Subcutaneous abdominal adipose tissue (tissue), 5 donors: ENCODE data around the gene TEX44.

Source experiments
- H3K27ac ChIP-seq: one replicate; pipeline ENCODE4 v1.7.0; 2013; ENCODE audit warnings: low read depth, mild to moderate bottlenecking, inconsistent platforms, low read length, moderate library complexity
- H3K27me3 ChIP-seq, 5 donors: one replicate each; pipeline ENCODE4 v1.7.0; 2013; ENCODE audit warnings: low read length in 5 of 5, inconsistent platforms in 1 of 5; ENCODE audit not compliant: control insufficient read depth in 5 of 5, insufficient read depth in 4 of 5
- H3K36me3 ChIP-seq, 5 donors: one replicate each; pipeline ENCODE4 v1.7.0; 2013; ENCODE audit warnings: low read length in 5 of 5; ENCODE audit not compliant: control insufficient read depth in 5 of 5, insufficient read depth in 5 of 5
- H3K4me1 ChIP-seq, 5 donors: one replicate each; pipeline ENCODE4 v1.7.0; 2013; ENCODE audit warnings: low read length in 5 of 5, mild to moderate bottlenecking in 3 of 5, moderate library complexity in 1 of 5; ENCODE audit not compliant: control insufficient read depth in 5 of 5, insufficient read depth in 5 of 5
- H3K4me3 ChIP-seq, 5 donors: one replicate each; pipeline ENCODE4 v1.7.0; 2013; ENCODE audit warnings: low read length in 5 of 5, low read depth in 1 of 5
- H3K9ac ChIP-seq, 5 donors: one replicate each; pipeline ENCODE4 v1.7.0; 2013; ENCODE audit warnings: low read length in 5 of 5, mild to moderate bottlenecking in 4 of 5, moderate library complexity in 3 of 5
- H3K9me3 ChIP-seq, 5 donors: one replicate each; pipeline ENCODE4 v1.7.0; 2013; ENCODE audit warnings: low read length in 5 of 5; ENCODE audit not compliant: control insufficient read depth in 5 of 5
- donor health status: healthy.
- donor health status: healthy.
- donor health status: healthy.
- donor health status: healthy.
- donor health status: healthy.

Gene TEX44

DNA sequence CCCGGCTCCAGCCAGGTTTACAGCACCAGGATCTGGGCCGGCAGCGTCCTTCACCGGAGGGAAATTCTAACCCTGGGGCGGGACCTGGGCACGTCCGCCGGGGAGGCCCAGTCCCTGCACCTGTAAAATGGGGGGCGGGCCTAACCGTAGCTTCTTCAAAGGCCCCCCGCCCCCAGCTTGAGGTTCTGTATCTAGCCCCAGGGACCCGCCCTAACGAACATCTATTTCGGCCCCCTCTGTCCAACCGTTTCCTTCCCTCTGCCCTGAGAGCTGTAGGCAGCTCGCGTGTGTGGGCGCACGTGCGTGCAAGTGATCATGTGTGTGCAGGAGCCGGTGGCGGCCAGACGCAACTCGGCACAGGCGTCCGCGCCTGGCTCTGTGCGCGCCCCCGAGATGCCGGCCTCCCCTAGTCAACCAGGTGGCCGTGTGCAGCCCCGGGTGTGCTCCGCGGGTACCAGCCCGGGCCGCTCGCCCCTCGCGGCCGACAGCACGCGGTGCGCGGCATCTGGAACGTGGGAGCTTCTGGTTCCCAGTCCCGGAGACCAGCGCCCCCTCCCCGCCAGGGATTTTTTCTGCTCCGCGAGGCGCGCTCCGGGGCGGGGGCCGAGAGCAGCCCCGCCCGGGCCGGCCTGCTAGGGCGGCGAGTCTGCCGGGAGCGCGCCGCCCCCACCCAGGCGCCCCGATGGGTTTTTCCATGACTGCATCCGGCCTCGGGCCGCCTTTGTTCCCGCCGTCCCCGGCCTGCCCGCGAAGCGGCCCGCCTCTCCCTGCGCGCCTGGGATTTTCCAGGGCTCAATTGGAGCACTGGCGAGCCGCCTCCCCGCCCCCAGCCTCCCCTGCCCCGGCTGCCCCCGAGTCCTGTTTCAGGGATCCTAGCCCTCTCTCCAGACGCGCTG, 21.2 kb downstream of the TEX44 start:
- Histone ChIP-seq H3K27ac (peak overlapping the region; percentile 96), H3K9ac (peak overlapping the region; percentile 71 to 82 (median 79)), H3K27me3 (no peaks in the 10 kb centered on the region), H3K36me3 (no peaks in the 10 kb centered on the region), H3K9me3 (no peaks in the 10 kb centered on the region), H3K4me1 (peaks cover 10 to 43% (median 40%) of the 10 kb centered on the region in 5 donors), H3K4me3 (peak overlapping the region in 4 of 5 donors; percentile 59 to 68 (median 62))

DNA sequence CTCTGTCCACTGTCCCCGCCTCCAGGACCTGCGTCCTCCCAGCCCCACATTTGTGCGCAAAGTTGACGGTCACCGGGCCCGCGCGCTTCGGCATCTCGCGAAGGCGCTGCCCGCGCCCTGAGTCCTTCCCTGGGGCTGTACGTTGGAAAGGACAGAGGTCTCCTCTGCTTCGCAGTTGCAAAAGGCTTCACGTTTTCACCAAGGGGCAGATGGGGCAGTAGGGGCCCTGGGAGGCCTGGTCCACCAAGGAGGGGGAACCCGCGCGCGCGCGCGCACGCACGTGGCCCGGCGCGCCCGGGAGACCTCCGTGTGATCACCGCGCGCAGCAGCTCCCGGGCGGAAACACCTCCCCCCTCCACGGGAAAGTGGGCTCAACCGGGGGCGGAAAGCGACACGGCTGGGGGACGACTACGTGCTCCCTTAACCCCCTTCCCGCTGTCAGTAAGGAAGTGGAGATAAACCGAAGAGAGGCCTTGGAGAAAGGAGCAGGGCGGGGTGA, 21.9 kb downstream of the TEX44 start:
- peak overlapping the region; percentile 96 for H3K27ac ChIP-seq
- no peaks in the 10 kb centered on the region for H3K36me3 ChIP-seq
- H3K4me1 ChIP-seq, result peaks cover 10 to 43% (median 40%) of the 10 kb centered on the region in 5 donors
- peak overlapping the region; percentile 71 to 81 (median 79) for H3K9ac ChIP-seq
- no peaks in the 10 kb centered on the region for H3K9me3 ChIP-seq
- H3K27me3 ChIP-seq, result no peaks in the 10 kb centered on the region
- peak overlapping the region; percentile 48 to 68 (median 61) for H3K4me3 ChIP-seq

DNA sequence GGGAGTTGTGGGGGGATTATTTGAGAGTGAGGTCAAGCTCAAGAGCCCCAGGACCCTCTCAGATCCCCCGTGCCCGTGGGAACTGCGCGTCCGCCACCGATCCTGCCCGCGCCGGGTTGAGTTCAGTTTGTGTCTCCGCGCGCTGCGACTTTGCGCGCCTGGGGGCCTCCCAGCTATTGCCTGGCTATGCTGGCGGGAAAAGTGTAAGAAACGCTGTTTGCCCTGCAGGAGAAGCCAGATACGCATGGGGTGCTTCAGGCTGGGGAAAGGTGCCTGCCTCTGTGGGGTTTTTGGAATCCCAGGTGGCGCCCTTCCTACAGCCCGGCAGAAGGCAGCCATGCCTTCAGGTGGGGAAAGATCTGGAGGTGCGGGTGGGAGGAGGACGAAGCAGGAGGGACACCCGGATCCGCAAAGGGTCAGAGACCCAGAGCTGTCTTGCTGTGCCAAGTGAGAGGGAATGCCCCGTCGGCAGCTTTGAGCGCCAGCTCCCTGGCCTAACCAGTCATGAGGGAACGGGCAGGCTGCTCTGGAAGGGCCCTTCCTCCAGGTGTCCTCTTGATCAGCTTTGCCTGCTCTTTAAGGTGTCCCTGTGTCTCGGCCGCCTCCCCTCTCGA, 22.5 kb downstream of the TEX44 start:
- Histone ChIP-seq H3K4me3 (peak overlapping the region; percentile 48 to 68 (median 61)), H3K4me1 (peaks cover 10 to 43% (median 40%) of the 10 kb centered on the region in 5 donors)

DNA sequence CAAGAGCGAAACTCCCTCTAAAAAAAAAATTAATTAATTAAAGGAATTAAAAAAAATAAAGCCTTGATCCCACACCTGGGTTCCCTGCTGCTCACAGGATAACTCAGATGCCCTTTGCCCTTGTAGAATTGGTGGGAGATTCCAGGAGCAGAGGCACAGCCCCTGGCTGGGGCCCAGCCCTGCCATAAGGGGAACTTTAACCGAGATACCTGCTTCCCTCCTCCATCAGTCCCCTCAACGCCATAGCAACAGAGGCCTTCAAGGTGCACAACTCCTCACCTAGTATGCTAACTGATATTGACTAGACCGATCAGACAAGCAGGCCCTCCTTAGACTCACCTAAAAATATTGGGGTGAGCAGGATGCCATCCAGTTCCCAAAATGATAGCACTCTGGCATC, 23.6 kb downstream of the TEX44 start:
- Histone ChIP-seq H3K36me3 (no peaks in the 10 kb centered on the region), H3K27ac (no peak overlapping the region), H3K4me1 (peaks cover 12 to 51% (median 46%) of the 10 kb centered on the region in 5 donors), H3K9me3 (no peaks in the 10 kb centered on the region), H3K4me3 (no peak overlapping the region), H3K27me3 (no peaks in the 10 kb centered on the region), H3K9ac (no peak overlapping the region)

More for the DNA sequence above, 22.5 kb downstream of the TEX44 start:
- H3K27me3 ChIP-seq, result no peaks in the 10 kb centered on the region
- no peaks in the 10 kb centered on the region for H3K9me3 ChIP-seq
- peak overlapping the region; percentile 96 for H3K27ac ChIP-seq
- H3K9ac ChIP-seq, result peak overlapping the region; percentile 71 to 81 (median 79)
- no peaks in the 10 kb centered on the region for H3K36me3 ChIP-seq

DNA sequence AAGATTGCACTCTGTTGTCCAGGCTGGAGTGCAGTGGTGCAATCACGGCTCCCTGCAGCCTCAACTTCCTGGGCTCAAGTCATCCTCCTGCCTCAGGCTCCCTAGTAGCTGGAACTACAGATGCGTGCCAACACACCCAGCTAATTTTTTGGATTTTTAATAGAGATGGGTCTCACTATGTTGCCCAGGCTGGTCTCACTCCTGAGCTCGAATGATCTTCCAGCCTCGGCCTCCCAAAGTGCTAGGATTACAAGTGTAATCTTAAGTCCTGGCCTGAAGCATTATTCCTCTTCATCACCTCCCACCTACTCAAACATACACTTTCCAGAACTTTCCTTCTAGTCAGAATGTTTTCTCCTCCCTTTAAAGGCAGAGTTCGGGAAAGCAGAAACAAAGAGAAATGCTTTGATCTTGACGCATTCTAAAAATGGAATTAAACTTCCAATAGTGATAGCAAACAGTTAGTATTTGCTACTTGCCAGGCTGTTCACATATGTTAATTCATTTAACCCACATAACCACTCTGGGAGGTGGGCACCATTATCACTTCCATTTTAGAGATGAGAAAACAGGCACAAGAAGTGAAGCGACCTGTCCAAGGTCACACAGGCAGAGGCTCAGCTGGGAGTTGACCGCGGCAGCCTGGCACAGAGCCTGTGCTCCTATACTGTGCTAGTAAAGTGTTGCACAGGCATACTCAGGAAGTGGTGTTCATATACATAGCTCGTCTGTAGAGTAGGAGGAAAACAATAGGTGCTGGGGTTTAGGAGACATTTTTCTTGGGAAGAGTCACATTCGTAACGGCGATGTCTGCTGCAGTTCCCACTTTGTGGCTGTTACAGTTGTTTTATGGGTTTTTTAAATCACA, 24.6 kb downstream of the TEX44 start:
- Histone ChIP-seq H3K9ac (peak overlapping the region in 1 of 5 donors; percentile 11), H3K9me3 (no peaks in the 10 kb centered on the region), H3K36me3 (no peaks in the 10 kb centered on the region), H3K4me3 (no peak overlapping the region), H3K27me3 (no peaks in the 10 kb centered on the region), H3K27ac (no peak overlapping the region), H3K4me1 (peaks cover 8 to 49% (median 41%) of the 10 kb centered on the region in 5 donors)

DNA sequence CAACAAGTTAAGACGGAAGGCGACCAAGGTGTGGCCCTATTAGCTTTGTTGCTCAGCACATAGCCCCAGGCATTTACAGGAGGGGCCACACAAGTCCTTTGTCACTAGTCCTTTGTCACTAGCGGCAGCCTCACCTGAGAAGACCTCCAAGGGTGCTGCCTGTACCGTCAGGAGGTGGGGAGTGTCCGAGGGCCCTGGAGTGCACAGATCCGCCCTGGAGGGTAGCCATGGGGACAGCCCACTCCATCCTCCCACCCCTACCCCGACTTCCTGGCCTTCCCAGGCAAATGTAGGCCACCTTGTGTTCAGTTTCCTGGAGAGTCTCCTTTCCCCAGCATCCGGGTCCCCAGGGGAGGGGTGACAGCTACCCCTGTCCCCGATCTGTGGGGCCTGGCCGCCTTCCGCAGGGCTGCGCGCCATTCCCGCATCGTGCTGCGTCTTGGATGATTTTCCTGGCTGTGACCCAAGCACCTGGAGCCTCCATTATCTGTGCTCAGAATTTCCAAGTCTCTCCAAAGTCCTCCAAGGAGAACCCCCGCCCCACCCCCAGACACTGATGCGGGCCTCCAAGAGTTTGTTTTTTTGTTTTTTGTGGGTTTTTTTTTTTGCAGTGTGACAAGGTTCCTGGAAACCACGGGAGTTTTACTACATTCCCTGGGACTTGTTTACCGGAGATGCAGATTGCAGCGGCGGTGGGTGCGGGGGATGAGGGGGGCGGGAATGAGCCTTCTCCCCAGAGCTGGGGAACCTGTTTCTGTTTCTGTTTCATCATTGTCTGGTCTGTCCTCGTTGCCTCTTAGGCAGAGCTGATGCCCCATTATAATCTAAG, 28.6 kb downstream of the TEX44 start:
- H3K4me1 ChIP-seq, result peaks cover 2 to 22% (median 18%) of the 10 kb centered on the region in 5 donors
- H3K4me3 ChIP-seq, result peak overlapping the region in 3 of 5 donors; percentile 37 to 51 (median 40)
- no peaks in the 10 kb centered on the region for H3K9me3 ChIP-seq
- H3K9ac ChIP-seq, result no peak overlapping the region
- no peaks in the 10 kb centered on the region for H3K27me3 ChIP-seq
- H3K36me3 ChIP-seq, result no peaks in the 10 kb centered on the region
- peak overlapping the region; percentile 65 for H3K27ac ChIP-seq

DNA sequence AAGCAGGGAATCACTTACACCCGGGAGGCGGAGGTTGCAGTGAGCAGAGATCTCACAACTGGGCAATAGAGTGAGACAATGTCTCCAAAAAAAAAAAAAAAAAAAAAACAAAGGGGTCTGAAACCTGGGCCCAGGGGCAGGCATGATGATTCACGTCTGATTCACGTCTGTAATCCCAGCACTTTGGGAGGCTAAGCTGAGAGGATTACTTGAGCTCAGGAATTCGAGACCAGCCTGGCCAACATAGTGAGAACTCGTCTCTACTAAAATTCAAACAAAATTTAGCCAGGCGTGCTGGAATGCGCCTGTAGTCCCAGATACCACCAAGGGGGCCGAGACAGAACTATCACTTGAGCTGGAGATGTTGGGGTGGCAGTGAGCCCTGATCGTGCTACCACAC, 30.3 kb downstream of the TEX44 start:
- Histone ChIP-seq H3K27me3 (peaks cover 0 to 5% (median 0%) of the 10 kb centered on the region in 5 donors), H3K9me3 (peaks cover 0 to 4% (median 0%) of the 10 kb centered on the region in 5 donors), H3K9ac (no peak overlapping the region), H3K4me3 (no peak overlapping the region), H3K36me3 (no peaks in the 10 kb centered on the region), H3K4me1 (peaks cover 10 to 36% (median 28%) of the 10 kb centered on the region in 5 donors), H3K27ac (no peak overlapping the region)

DNA sequence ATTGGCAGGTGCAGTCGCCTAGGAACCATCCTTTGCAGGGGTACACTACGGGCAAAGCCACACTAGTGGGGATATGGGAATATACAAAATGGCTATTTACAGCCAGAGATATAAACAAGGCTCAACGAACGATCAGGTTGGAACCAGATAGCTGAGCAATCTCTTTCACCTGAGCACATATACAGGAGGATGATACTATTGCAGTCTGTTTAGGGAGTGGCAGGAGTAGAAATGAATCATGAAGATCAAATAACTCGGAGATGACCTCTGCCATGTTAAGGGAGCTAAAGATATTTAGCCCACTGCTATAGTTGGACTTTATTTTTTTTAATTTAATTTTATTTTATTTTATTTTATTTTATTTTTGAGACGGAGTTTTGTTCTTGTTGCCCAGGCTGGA, 33.8 kb downstream of the TEX44 start:
- Histone ChIP-seq H3K9me3 (peaks cover 0 to 4% (median 0%) of the 10 kb centered on the region in 5 donors), H3K36me3 (no peaks in the 10 kb centered on the region), H3K27me3 (peaks cover 0 to 5% (median 0%) of the 10 kb centered on the region in 5 donors), H3K27ac (peak overlapping the region; percentile 90), H3K4me3 (no peak overlapping the region), H3K4me1 (peaks cover 10 to 32% (median 23%) of the 10 kb centered on the region in 5 donors), H3K9ac (peak overlapping the region in 2 of 5 donors; percentile 2 to 13)
